SK-N-DZ (cell line): Measurements from ENCODE around the gene FRAT1.
"Not testable (repeated sequence)": the region's sequence is repeated elsewhere in the genome, so short reads cannot be mapped to it uniquely, and the experiment has no call there.

ENCODE experiments used
- DNase-seq: peaks from one replicate; pipeline ENCODE4 v3.0.0-alpha.2; 2015; ENCODE audit warnings: low spot score

FRAT1 gene

DNA sequence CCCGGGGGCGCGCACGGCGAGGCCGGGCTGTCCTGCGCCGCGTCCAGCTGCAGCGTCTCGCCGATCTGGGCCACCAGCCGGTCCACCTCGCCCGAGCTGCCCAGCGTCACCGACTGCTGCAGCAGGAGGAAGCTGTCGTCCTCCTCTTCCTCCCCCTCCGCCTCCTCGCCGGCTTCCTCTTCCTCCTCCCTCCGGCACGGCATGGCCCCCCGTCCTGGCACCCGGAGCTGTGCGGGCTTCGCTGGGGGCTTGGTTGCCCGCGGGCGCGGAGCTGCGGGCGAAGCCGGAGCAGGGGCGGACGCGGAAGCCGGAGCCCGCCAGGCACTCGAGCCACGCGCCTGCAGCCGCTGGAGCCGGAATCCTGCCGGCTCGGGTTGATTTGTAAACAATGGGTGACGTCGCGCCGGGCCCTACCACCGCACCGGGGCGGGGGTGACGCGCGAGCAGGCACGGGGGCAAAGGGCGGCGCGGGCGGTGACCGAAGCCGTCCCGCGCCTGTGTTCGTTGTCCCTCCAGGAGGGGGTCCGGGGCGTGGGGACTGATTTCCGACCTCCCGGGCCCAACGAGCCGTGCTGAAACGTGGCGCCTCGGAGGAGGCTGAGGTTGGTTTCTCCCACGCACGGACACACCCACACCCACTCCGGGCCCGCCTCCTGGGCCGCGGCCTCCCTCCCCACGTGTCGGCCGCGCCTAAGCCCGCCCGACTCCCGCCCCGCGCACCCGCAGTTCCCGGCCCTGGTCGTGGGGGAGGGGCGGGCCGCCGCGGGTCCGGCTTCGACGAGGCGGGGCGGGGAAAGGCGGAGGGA is 15.5 kb downstream of the FRAT1 start, which contains the start of gene FRAT2:
Gene FRAT2 (minus strand): TSS at position 360 of the 806 bp plus-strand sequence. CDS start 157 bp downstream, at position 203.
- peak; percentile 92 for DNase-seq

DNA sequence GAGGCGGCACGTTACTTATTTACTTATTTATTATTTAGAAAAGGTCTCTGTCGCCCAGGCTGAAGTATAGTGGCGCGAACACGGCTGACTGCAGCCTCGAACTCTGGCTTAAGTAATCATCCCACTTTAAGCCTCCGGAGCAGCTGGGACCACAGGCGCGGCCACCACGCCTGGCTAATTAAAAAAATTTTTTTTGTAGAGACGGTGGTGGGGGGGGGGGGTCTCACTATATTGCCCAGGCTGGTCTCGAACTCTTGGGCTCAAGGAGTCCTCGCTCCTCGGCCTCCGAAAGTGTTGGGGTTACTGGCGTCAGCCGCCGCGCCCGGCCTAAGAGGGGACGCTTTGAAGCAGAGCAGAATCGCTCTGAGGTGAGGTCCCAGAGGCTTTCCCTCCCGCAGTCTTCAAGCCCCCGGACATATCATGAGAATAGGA is 16.1 kb downstream of the FRAT1 start:
- DNase-seq: no peak

DNA sequence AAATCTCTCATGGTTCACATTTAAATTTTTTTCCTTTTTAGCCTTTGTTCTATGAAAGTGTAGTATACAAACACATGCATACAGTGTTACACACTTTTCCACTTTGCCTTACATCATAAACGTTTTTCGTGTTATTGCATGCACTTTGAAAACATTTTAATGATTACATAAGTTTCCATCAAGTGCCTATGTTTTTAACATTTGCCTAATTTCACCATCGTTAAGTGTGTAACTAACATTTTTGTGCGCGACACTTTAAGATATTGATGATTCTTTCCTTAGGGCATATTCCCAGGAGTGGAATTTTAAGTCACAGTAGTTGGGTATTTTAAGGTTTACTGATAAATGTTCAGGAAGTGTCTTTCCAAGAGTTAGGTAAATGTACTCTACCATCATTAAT is 16.9 kb downstream of the FRAT1 start:
- DNase-seq: no peak

DNA sequence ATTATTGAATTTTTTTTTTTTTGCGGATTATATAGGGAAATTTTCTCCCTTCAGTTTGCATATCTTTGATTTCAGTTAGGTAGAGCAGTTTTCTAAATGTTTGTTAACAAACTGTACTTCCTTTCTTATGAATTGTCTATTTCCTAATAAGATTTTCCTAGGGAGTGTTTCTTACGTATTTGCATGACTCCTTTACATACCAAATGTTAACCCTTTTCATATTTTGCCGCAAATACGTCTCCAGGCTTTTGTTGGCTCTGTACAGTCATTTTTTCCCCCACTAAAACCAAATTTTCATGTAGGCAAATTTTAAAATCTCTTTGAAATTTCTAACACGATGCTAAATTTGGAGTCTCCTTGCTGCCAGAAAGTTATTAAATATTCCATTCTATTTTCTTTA is 17.4 kb downstream of the FRAT1 start:
- DNase-seq: no peak

DNA sequence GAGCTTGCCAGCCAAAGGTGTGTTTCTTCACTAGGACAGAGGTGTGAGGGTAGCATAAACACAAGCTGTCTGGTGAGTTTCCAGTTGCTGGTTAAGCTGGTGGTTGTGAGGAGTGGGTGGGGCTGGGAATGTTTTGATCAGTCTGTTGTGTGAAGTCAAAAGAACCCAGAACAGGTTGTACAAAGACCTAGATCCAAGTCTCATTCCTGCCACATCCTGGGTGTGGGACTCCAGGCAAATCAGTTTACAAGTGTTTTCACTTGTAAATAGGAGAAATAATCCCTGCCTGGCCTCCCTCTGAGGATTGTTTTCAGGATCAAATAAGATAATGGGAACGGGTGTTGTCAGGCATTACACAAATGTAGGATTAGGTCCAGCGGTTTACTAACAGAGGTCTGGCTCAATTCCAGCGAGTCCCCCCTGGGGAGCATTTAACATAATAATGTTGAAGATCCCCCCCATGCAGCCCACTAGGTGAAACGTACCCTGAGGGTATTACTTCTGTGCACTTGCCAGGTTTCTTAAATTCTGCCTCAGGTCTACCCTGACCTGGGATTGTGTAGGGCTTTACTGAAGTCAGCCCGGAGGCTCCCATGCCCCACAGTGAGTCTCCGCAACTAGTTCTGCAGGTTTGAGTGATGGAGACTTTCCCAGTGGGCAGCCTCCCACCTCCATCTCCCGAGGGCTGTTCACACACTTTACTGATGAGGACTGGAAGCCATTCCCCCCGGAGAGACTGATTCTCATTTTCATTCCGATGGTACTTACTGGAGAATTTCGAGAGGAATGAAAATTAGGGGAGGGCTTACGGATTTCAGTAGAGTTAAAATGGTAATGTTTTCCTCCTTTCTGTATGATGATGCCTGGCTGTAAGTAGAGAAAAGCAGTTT is 18.1 kb downstream of the FRAT1 start:
- no peak for DNase-seq

DNA sequence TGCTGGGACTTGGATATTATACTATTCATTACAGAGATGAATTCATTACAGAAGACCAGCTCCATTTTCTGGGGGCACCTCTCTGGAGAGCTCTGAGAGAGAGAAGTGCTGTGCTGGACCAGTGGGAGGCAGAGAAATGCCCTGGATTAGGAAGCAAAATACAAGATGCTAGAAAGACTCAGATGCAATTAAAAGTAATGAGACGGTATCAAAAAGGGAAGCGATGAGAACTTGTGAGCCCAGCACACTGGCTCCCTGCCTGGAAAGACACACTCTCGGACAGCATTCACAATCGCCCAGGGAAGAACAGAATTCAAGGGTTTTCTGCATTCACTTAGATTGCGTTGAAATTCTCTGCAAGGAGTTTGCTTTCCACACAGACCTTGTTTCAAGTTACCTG is 19.0 kb downstream of the FRAT1 start:
- DNase-seq: no peak

DNA sequence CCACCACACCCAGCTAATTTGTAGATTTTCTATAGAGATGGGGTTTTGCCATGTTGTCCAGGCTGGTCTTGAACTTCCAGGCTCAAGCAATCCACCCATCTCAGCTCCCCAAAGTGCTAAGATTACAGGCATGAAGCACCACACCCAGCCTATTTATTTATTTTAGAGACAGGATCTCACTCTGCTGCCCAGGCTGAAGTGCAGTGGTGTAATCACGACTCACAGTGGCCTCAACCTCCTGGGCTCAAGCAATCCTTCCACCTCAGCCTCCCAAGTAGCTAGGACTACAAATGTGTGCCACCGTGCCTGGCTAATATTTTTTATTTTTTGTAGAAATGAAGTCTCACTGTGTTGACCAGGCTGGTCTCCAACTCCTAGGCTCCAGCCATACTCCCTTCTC is 22.3 kb downstream of the FRAT1 start:
- no peak for DNase-seq

DNA sequence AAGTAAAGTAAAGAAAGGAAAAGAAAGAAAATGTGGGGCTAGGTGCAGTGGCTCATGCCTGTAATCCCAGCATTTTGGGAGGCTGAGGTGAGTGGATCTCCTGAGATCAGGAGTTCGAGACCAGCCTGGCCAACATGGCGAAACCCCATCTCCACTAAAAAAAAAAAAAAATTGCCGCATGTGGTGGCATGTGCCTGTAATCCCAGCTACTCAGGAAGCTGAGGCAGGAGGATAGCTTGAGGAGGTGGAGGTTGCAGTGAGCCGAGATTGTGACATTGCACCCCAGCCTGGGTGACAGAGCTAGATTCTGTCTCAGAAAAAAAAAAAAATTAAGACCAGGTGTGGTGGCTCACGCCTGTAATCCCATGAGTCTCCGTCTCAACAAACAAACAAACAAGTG is 24.6 kb downstream of the FRAT1 start:
- not testable (repeated sequence) for DNase-seq

DNA sequence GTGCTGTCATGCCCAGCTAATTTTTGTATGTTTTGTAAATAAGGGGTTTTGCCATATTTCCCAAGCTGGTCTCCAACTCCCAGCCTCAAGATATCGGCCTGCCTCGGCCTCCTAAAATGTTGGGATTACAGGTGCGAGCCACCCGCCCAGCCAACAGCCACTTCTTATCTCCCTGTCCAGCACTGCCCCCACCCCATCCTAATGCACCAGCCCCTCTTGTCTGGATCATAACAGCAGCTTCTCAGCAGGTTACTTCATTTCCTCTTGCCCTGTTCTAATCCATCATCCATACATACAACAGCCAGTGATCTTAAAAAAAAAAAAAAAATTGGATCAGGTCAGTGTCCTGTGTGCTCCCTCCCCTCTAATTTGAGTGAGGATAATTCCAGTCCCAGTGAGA is 28.2 kb downstream of the FRAT1 start:
- DNase-seq: no peak

DNA sequence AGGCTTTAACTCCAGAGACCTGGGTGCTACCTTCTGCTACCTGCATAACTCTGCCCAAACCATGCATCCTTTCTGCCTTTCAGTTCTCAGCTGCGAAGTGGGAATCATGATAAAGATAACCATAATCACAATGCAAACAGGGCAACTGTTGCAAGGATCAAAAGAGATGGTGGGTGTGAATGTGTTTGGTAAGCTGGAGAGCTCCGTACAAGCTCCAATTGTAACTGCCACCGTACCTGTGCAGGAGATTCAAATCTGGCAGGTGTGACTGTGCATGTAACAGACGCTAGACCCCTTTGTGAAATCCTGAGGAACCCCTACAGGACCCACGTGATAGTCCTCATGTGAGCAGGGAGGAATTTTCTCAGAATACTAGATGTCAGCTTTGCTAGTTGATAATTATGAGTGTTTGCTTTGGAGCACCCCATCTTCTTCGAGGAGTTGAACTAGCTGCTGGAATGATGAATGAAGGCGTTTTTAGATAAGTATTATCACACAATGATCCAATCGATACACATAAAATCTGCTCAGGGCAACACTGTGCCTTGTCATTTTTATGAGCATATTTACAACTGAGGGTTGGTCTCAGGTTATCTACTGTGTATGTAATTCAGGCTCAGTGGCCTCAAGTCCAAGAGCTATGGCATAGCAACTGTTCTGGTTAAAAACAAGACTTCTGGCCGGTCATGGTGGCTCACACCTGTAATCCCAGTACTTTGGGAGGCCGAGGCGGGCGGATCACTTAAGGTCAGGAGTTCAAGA is 30.9 kb downstream of the FRAT1 start:
- no peak for DNase-seq

DNA sequence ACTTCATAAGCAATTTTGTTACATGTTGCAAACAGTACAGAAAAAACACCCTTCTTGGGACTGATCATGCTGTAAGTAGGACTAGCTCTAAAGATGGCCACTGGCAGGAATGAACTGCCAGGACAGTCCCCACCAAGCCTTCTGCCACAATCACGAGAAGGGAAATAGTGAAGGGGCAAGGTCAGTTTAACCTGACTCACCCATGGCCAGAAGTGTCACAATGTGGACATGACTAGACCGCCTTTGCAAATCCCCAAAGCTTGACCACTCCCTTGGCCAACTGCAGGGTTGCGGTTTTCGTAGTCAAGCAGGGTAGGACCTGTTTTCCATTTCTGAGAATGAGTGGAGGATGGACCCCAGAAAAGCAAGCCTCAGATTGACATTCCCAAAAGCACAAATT is 34.9 kb downstream of the FRAT1 start:
- DNase-seq: no peak

DNA sequence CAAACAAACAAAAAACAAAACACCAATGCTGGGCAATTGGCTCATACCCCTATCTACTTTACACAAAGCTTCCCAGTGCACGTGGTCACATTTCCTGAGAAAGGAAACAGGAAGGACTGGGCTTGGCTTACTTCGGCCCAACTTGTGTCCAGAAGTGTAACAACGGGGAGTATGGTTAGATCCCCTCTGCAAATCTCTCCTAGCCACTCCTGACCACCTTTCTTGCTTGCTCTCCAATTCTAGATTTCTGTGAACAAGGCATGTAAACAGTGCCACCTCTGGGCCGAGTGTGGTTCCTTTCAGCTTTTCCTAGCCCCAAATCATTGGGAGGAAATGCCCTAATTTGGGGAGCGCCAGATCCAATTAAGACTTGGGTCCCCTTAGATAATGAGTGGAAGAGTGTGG is 36.5 kb downstream of the FRAT1 start:
- DNase-seq: no peak

DNA sequence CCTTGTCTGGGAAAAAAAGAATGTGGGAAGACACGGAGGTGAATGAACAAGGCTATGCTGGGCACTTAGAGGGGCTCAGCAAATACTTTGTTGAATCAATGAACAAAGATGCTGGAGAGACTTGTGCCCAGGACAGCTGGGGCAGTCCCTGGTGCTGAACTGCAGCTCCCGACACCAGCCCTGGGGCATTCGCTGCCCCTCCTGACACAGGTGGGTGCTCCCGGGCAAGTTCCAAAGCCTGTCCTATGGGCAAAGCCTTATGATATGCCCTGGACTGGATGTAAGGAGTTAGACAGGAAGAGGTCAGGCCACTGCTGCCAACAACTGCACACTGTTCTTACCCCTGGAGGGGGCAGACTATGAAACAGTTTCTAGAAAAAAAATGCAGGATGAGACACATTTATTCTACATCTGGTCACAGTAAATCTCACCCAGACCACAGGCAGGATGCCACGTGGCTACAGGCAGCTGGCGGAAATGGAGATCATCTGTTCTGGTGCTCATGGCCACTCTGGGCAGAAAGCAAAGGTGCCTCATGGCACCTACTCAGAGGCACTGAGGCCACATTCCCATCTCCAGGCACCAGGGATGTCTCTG is 37.3 kb downstream of the FRAT1 start:
- DNase-seq: no peak

DNA sequence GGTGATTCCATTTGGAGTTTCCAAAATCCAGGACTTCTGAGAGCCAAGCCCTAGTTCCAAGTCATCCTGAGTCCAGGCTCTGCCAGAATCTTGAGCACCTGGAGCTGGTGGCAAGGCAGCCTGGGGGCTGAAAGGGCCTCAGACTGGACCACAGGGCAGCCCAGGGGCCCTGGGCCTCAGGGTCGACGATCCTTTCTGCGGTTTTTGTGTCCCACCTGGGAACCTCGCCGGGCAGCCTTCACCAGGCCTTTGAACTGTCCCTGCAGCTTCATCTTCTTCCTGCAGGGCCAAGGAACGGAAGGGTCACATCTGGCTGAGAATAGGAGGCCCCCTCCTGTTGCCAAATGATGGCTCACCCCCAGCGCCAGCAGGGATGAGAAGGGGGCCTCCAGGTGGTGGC is 37.8 kb downstream of the FRAT1 start:
- DNase-seq: no peak

DNA sequence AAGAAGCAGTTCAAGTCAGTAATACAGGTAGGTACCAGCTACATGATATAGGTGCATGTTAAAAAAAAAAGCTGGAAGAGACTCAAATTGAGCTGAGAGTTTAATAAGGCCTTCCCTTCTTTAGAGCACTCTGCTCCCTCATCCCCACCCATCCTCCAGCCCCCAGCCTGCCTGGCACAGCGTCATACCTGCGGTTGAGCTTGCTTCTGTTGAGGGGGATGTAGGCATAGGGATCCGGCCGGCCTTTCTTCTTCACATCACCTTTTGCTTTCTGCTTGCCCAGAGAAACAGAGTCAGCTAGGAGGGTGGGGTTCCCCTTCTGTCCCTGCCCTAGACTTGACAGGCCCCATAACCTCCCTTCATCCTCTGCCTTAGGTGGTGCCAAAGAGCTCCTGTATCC is 39.3 kb downstream of the FRAT1 start:
- no peak for DNase-seq

DNA sequence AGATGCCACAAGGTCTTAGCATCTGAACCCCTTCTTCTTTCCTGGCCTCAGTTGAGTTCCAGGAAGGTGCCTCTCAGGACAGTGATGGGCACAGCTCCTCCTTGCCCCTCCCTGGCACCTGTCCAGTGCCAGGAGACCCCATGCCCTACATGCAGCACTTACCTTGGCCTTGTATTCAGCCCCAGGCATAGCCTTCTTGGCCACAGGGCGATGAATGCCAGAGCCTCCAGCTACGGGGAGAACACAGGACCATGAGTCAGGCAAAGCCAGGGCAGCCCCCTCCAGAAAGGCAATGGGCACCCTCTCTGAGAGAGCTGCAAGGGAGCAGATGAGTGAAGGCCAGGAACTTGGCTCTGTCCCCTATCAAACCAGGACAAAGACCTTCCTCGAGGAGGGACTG is 39.7 kb downstream of the FRAT1 start:
- no peak for DNase-seq

DNA sequence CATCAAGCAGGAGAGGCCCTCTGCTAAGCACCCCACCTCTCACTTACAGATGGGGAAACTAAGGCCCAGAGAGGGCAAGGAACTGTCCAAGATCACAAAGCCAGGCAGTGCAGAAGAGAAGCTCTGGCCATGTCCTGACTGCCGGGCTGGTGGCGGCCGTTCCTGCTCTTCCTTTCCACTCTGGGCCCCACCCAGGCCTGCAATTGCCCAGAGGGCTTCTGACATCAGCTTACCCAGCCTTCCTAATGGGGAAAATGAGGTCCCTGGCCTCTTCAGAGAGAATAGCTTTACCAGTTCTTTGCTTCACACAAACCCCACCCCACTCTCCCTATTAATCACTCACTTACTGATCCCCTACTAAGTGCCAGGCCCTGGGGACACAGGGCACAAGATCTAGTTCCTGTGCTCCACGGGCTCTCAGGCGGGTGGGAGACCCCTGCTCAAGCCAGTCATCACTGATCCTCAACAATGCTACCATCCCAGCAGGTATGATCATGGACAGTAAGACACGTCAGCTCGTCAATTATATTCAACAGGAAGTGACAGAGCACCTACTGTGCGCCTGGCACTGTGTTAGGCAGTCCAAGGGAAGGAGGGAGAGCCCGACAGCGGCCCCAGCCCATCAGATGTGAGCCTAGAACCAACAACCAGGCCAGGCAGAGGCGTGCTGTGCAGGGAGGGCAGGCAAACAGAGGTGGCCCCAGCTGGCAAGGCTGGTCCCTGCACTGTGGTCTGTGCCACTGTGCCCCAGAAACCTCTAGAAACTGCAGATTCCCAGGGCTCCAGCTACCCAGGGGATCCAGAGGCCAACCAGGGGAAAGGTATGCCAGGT is 41.9 kb downstream of the FRAT1 start:
- no peak for DNase-seq

DNA sequence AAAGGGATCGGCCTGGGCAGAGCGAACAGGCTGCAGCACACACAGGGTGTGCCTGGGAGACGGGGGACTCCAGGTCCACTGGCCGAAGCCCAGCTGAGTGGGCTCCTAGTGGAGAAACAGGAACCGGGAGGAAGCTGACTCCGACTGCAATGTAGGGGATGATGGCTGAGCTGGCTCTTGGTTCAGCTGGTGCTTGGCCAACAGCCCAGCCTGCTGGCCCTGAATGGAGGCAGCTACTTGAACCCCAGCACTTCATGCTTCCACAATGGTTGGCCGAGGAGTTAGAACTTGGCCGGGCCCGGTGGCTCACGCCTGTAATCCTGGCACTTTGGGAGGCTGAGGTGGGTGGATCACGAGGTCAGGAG is 42.4 kb downstream of the FRAT1 start:
- DNase-seq: no peak

DNA sequence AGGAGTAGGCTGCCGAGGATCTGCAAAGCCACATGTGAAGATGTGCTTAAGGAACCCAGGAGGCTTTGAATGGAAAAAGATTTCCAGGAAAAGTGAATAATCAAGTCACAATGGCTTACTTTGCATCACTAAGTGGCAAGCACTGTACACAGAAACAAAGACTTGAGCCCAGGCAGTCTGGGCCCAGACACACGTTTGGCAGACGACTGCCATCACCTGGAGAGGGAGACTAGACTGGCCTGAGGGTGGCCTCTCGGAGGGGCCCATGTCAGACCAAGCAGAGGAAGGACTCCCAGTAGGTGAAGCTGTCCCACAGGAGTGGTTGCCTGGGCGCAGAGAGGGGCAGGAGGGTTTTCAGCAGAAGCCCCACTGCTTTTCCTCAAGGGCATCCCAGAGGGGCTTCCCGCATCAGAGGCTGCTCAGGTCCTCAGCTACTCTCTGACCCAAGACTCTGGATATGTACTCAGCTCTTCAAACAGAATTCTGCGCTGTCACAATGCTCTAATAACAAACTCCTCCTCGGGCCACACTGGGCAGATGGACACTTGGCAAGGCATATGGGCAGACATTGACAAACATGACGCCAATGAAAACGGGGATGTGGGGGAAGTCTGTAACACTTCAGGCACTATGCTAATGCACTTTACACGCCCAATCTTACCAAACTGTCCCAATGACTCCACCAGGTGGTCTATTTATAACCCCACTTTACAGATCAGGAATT is 43.4 kb downstream of the FRAT1 start:
- DNase-seq: no peak

DNA sequence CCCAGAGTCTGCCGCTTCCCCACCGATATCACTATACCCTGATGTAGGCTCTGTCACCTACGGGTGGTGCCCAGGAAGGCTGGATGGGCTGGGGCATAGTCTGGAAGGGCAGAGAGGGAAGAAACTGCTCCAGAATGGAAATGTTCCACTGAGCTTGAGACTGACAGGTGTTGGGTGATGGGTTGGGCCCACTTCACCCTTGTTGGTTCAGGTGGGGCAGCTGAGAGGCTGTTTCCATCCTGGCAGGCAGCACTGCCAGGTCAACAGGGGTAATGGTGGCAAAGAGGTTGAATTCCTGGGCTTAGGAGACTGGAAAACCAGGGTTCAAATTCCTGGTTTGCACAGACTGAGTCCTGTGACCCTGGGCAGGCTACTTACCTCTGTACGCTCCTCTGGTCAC is 44.0 kb downstream of the FRAT1 start:
- no peak for DNase-seq
